ENCODE measurements around the gene ATP10A.

ATP10A gene

DNA sequence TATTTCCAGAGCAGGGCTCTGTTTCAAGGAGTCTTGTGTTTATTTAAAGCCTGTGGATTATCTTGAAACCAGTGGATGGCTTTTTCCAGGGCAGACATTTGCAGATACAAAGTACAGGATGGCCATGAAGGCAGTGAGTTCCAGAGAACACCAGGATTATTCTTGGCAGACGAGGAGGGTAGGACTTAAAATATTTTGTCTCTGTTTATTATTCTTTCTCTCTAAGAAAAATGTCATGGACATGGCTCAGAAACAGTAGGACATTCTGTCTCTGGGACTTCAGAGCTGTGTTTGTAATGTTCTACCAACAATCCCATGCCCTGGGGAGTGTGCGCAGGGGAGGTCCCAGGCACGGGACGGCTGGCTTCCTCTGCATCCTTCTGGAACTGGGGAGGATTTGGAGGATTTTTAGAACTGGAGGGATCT is 125.9 kb downstream of the ATP10A start:
- DNase-seq = no peak

DNA sequence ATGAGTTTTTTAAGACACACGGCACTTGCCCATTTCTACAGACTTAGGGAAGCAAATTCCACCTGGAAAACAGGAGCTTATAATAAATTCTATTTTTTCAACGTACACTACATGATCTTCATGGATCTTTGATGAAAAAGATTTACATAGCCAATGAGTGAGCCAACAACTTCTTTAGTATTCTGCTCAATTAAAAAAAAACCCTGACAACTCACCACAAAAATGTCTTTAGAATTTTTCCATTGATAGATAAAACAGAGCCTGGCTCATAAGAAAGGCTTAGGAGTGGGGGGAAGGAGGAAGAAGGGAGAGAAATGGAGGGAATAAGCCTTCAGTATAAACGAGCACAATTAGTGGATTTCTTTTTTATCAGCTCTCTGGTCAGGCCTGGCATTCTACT is 126.7 kb downstream of the ATP10A start:
- no peak for DNase-seq

DNA sequence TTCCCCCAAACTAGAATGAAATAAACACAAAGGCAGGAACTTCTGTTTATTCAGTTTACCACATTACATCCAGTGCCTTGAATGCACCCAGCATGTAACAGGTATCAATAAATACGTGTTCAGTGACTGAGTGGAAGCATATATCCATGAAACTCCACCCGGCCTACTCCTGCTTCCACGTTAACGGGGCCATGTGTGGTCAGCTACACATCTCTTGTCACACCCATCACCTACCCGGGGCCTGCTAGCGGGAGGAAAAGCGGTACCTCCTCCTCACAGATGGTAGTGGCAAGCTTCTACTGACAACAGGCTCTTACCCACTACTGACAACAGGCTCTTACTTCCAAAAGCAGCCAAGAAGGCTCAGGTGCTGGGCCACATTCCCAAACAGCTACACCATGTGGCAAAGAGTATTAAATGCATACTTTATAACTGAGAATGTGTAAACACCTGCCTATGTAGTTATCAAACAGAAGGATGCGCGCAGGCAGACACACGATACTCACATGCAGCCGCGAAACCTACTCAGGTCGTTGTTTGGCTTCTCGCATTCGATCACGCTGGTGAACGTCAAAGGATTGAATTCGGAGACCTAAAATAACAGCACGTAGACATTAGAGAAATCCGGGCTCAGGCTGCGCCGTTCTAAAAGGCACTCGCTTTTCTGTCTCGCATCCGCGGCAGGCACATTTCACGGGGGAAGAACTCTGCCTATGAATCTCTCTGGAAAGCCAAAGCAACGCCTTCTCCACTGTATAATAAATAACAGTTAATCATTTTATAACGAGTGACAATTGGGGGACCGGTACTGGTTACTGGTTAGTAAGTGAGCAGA is 127.4 kb downstream of the ATP10A start:
- DNase-seq = no peak

GRCh38 chr15:25734680-25735355 is 128.3 kb downstream of the ATP10A start:
- no peak for DNase-seq

GRCh38 chr15:25733856-25734679 is 129.1 kb downstream of the ATP10A start:
- no peak for DNase-seq

DNA sequence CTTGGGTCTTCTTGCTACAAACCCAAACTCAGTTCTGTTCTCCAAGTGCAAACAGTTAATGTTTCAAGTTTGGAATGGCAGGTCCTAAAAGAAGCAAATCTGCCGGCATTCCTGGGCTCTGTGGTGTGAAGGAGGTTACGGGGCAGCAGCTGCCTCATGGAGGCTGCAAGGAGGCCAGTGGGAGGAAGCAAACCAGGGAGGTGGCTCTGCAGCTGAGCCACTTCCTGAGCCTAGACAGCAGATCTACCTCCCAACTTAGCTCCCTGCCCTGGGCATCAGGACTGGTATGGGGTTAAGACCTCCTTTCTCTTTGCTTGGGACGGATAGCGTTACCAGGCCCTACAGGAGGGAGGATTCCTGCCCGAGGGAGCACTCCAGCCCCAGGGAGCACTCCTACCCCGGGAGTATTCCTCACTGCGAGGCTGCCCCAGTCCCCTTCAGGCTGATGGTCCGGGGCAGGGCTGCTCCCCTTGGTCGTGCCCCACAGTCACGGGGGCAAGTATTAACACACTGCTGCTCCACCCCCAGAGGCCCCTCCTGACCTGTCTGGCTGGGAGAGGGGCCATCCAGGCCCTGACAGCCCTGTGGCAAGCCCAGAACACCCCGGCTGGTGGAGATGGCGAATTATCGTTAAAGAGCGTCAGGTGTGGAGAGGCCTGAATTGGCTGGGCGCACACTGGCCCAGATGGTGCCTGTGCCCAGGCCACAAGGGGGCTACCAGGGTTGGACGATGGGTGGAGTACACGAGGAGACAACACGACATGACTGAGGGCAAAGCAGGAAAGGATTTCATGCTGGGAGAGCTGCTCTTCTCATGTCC is 129.9 kb downstream of the ATP10A start:
- DNase-seq = no peak

DNA sequence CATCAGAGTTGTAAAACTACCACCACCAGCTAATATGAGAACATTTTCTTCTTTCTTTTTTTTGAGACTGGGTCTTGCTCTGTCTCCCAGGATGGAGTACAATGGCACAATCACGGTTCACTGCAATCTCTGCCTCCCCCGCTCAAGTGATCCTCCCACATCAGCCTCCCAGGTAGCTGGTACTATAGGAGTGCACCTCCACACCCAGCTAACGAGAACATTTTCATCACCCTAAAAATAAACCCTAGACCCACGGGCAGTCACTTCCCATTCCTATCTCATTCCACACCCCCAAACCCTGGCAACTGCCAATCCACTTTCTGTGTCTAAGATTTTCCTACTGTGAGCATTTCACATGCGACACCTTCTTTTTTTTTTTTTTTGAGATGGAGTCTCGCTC is 130.9 kb downstream of the ATP10A start:
- no peak for DNase-seq

DNA sequence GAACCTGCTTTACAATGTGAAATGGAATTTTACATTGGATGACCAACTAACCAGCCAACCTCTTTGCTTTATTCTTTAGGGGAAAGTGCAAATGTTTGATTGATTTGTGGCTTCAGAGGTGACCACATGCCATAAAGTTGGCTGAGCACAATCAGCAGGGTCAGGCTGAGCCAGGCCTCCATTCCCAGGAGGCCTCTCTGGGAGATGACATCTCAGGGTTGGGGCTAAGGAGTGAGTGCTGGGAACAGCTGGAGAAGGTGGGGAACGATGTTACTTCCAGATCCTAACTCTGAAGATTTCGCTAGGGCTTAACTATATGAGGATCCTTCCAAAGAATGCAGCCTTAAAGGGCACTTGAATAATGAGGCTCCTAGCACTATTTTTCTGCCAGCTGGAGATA is 131.7 kb downstream of the ATP10A start:
- no peak for DNase-seq

GRCh38 chr15:25730918-25731317 is 132.2 kb downstream of the ATP10A start:
- no peak for DNase-seq

- no peak for DNase-seq
These were observed 134.3 kb downstream of the ATP10A start for GRCh38 chr15:25728816-25729215.

DNA sequence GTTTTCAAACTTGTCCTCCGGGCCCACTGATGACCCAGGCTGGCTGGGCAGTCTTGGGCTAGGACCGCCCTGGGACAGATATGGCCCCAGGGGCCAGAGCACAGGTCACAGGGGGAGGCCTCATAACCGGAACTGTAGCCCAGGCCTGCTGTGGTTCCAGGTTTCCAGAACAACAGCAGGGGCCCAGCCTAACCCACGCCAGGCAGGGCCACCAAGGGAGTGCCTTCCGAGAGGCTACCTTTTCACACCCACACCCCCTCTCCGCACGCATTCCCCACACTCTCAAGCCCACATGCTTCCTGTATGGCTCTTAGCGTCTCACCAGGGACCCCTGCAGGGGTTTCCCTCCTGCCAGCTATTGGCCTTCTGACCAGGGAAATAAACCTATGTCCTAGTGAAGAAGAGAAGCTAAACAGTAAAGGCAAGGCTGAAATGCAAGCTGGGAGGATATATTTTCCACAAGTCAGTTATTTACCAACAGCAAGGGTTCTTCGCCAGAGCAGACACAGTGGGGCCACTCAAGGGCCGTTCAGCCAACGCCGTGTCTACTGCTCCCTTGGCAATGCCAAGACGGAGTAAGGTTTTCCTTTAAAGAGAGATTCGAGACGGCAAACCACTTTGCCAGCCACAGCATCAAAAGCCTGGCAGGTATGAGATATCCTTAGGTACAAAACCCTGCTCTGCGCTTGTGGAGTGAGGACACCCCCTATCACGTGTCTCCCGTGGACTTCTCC is 135.1 kb downstream of the ATP10A start:
- no peak for DNase-seq

GRCh38 chr15:25727116-25727515 is 136.0 kb downstream of the ATP10A start:
- no peak for DNase-seq

GRCh38 chr15:25725758-25726157 is 137.4 kb downstream of the ATP10A start:
- DNase-seq = no peak

DNA sequence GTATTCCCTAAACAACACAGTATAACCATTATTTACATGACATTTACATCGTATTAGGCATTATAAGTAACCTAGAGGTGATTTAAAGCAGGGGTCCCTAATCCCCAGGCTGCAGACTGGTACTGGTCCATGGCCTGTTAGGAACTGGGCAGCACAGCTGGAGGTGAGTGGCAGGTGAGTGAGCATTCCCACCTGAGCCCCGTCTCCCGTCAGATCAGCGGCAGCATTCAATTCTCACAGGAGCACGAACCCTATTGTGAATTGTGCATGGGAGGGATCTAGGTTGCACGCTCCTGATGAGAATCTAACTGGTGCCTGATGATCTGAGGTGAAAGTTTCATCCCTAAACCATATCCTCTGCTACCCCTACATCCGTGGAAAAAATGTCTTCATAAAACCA is 138.2 kb downstream of the ATP10A start:
- DNase-seq = no peak

GRCh38 chr15:25721605-25721955 is 141.5 kb downstream of the ATP10A start:
- no peak for DNase-seq

GRCh38 chr15:25719101-25719985 is 143.8 kb downstream of the ATP10A start:
- no peak for DNase-seq

DNA sequence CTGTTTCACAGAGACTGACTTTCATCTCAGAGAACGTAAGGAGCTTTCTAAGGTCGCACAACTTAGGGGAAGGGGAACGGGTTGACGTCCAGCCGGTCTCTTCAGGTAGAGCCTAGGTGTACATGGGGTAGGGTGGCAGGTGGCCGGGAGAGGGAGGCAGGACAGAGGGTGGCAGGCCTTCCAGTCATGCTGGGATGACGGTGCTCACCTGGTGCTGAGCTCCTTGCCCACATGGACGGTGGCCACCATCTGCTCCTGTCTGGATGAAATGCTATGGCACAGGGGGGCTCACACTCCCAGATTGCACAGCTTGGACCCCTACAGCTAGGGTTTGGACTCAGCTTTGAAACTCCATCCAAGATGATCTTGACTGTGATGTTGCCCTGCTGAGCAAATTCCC is 144.5 kb downstream of the ATP10A start:
- DNase-seq = no peak

DNA sequence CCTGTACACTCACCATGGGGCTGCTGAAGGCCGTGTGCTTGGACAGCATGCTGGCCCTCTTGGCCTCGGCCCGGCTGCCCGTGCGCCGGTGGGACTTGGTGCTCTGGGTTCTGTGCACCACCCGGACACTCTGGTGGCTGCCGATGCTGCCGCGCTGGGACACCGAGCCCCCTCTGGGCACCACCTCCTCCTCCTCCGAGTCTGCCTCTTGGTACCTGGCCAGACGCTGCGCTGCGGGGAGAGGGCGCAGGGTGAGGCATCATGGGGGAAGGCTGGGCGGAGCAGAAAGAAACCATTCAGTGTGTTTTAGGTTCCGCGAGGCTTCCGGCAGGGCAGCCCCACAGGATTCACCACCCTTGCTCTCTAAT is 145.0 kb downstream of the ATP10A start:
- DNase-seq = no peak

DNA sequence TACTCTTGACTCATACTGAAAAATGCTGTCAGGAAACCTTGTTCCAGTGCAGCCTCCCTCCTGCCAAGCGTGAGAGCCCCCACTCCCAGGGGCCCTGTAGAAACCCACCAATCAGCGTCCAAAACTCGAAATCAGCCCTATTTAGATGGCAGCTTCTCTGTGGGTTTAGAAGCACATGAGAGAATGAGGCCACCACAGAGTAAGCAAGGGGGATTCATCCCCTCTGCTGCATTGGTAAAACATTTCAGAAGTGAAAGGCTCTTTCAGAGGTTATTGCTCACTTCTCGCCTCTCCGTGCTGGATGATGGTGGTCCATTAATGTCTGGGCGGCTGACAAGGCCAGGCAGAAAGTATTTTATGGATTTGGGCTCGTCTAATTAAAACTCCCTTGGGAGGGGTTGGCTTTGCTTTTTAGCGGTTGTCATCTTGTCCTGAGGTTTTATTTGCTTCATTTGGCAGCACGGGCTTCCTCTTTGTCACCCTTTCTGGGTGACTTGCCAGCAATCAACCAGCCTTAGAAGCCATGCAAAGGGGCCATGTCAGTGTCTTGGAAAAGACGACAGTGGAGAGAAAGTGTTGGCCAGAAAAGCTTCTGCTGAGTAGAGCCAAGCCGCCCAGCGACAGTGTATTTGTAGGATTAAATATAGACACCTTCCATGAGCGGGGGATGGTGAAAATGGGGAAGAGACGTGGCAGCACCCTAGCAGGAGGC is 145.5 kb downstream of the ATP10A start:
- DNase-seq = no peak

- DNase-seq = no peak
These were observed 146.0 kb downstream of the ATP10A start for GRCh38 chr15:25717127-25717456.

Measured in NCI-H446 (cell line).